ENCODE measurements around the gene ITPR1.

DNA sequence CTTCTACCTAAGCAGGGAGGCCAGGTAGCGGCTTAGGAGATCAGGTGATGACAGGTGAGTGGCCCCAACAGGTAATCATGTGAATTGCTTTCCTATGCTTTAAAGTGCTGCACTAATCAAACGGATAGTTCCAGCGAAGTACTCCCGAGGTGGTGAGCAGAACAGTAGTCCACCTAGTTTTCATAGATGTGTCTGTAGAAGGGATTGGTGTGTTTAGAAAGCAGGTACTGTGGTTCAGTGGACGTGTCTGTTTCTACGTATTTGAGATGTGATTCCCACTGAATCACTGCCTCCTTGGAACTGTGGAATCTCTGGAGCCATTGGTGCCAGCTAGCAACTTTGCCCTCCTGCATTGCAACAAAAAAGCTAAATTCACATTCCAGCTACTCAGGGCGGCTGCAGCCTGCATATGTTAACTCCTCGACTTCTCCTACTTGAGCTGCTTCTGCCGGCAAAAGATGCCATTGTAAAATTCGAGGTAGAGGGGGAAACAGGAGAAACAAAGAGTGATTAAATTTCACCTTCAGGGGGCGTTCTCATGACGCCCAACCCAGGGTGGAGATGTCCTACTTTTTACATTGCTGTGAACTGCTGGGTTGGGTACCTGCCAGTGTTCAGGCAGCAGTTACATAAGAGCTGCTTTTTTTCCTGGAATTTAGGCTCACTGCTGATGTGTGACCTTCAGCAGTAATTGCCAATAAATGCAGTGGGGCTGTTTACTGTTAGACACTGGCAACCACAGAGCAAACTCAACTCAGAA, 227.3 kb downstream of the ITPR1 start:
- TF ChIP-seq POLR2A (IDR thresholded peaks at IDR 0.05) (no peak), POLR2AphosphoS5 (IDR thresholded peaks at IDR 0.05) (peak; percentile 58 to 68 (median 62))
- TF ChIP-seq, protein P1, sequence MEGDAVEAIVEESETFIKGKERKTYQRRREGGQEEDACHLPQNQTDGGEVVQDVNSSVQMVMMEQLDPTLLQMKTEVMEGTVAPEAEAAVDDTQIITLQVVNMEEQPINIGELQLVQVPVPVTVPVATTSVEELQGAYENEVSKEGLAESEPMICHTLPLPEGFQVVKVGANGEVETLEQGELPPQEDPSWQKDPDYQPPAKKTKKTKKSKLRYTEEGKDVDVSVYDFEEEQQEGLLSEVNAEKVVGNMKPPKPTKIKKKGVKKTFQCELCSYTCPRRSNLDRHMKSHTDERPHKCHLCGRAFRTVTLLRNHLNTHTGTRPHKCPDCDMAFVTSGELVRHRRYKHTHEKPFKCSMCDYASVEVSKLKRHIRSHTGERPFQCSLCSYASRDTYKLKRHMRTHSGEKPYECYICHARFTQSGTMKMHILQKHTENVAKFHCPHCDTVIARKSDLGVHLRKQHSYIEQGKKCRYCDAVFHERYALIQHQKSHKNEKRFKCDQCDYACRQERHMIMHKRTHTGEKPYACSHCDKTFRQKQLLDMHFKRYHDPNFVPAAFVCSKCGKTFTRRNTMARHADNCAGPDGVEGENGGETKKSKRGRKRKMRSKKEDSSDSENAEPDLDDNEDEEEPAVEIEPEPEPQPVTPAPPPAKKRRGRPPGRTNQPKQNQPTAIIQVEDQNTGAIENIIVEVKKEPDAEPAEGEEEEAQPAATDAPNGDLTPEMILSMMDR (IDR thresholded peaks at IDR 0.05), result peak; percentile 34 to 46 (median 43)
